ENCODE data around the gene CBX5. TPM values are rescaled to one million over a fixed set of nuclear protein-coding genes. Genes with fewer than 3 reads are reported as not detected.
A peak's percentile ranks its signal among the peaks of the same experiment; 100 is the strongest.
"Not testable (repeated sequence)": the region's sequence is repeated elsewhere in the genome, so short reads cannot be mapped to it uniquely, and the experiment has no call there.

CBX5 gene
- total RNA-seq, 2 experiments from 2014 or later, result 125 to 128 TPM

DNA sequence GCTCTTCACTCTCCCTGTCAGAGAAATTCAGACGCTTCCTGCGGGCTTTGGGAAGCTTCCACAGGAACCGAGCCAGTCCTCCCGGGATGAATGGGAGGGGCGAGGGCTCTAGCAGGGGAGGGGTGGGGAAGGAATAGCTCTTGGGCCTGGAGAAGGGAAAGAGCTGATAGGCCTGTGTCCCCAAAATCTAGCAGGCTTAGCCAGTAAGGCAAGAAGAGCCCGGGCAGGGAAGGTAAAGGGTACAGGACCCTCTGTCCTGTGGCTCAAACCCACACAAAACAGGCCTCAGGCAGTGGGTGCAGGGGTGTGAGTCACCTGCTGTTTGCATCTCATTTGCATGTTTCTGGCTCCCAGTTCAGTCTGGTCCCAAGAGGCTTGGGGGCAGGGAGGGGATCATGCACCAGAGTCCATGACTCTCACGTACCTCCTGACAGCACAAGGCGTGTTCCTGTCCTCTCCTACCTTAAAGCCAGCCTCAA, 82.5 kb downstream of the CBX5 start:
- Mint-ChIP-seq H3K36me3 (ENCODE audit: low read depth) (no peaks in the 10 kb centered on the region), H3K4me1 (ENCODE audit: low read depth) (no peaks in the 10 kb centered on the region), H3K4me3 (no peak overlapping the region), H3K9me3 (no peaks in the 10 kb centered on the region), H3K27me3 (peaks cover 70% of the 10 kb centered on the region), H3K27ac (no peak overlapping the region)
- intact Hi-C loops (cut with micrococcal nuclease), result no loop called here
- no peak for DNase-seq
- ATAC-seq, result no peak
- TF ChIP-seq, protein P1, sequence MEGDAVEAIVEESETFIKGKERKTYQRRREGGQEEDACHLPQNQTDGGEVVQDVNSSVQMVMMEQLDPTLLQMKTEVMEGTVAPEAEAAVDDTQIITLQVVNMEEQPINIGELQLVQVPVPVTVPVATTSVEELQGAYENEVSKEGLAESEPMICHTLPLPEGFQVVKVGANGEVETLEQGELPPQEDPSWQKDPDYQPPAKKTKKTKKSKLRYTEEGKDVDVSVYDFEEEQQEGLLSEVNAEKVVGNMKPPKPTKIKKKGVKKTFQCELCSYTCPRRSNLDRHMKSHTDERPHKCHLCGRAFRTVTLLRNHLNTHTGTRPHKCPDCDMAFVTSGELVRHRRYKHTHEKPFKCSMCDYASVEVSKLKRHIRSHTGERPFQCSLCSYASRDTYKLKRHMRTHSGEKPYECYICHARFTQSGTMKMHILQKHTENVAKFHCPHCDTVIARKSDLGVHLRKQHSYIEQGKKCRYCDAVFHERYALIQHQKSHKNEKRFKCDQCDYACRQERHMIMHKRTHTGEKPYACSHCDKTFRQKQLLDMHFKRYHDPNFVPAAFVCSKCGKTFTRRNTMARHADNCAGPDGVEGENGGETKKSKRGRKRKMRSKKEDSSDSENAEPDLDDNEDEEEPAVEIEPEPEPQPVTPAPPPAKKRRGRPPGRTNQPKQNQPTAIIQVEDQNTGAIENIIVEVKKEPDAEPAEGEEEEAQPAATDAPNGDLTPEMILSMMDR (IDR thresholded peaks at IDR 0.05), result no peak
- CTCF ChIA-PET, result interaction anchor here (1.6 to 9.7 kb wide), 3 partner anchors 10 to 191 kb away, joined by 7 to 140 read pairs (median 10); partner anchors contain the start of gene HOXC5
- POLR2A ChIA-PET, result no interaction called here

DNA sequence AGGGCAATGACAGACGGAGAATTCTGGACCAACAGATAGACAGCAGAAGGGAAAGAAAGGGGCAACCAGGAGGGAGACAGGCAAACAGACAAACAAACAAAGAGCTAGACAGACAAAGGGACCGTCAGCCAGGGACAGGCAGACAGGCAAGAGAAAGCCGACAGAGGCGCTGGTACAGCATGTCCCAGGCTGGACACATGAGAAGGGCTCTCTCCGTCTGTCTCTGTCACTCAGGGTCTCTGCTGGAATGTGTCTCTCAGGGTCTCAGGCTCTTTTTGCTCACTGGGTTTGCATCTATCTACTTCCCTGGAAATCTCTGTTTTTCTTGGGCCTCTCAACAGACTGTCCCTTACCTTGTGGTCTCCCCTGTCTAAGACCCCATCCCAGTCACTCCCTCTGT, 82.9 kb downstream of the CBX5 start:
- ChIA-PET CTCF (interaction anchor here (1.6 to 9.7 kb wide), 3 partner anchors 11 to 191 kb away, joined by 7 to 140 read pairs (median 10); partner anchors contain the start of gene HOXC5), POLR2A (no interaction called here)
- DNase-seq (no peak), ATAC-seq (no peak)
- Mint-ChIP-seq H3K27ac (no peak overlapping the region), H3K4me1 (ENCODE audit: low read depth) (no peaks in the 10 kb centered on the region), H3K27me3 (peaks cover 72% of the 10 kb centered on the region), H3K9me3 (no peaks in the 10 kb centered on the region), H3K36me3 (ENCODE audit: low read depth) (no peaks in the 10 kb centered on the region), H3K4me3 (no peak overlapping the region)
- intact Hi-C loops (cut with micrococcal nuclease), result no loop called here
- TF ChIP-seq, protein P1 (IDR thresholded peaks at IDR 0.05), result no peak

DNA sequence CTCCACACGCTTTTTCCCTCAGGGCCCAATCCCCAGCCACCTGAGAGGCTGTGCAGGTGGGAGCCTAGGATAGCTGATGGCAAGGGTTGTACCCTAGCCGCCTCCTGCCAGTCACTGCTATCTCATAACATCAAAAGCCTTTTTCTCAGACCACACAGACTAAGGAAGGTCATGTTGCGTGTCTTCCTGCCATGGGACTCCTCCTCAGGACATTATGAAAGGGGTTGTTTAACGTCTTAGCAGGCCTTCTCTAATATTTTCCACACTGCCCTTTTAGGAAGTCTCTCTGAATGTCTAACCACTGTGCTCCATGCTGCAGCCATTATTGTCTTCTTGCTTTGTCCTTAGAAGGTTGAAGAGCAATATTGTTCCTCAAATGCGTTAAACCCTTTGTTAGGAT, 83.5 kb downstream of the CBX5 start:
- peaks cover under 1% of the 10 kb centered on the region for H3K4me1 Mint-ChIP-seq (ENCODE audit: low read depth)
- intact Hi-C loops (cut with micrococcal nuclease), result no loop called here
- TF ChIP-seq, protein P1 (IDR thresholded peaks at IDR 0.05), result no peak
- no peaks in the 10 kb centered on the region for H3K9me3 Mint-ChIP-seq
- ATAC-seq (no peak), DNase-seq (no peak)
- H3K27ac Mint-ChIP-seq, result no peak overlapping the region
- peaks cover 69% of the 10 kb centered on the region for H3K27me3 Mint-ChIP-seq
- H3K4me3 Mint-ChIP-seq, result no peak overlapping the region
- ChIA-PET POLR2A (no interaction called here), CTCF (interaction anchor here (0.8 to 9.7 kb wide), 5 partner anchors 11 to 190 kb away, joined by 3 to 140 read pairs (median 10); partner anchors contain the start of genes HOXC5 and HOXC8)
- H3K36me3 Mint-ChIP-seq (ENCODE audit: low read depth), result no peaks in the 10 kb centered on the region

DNA sequence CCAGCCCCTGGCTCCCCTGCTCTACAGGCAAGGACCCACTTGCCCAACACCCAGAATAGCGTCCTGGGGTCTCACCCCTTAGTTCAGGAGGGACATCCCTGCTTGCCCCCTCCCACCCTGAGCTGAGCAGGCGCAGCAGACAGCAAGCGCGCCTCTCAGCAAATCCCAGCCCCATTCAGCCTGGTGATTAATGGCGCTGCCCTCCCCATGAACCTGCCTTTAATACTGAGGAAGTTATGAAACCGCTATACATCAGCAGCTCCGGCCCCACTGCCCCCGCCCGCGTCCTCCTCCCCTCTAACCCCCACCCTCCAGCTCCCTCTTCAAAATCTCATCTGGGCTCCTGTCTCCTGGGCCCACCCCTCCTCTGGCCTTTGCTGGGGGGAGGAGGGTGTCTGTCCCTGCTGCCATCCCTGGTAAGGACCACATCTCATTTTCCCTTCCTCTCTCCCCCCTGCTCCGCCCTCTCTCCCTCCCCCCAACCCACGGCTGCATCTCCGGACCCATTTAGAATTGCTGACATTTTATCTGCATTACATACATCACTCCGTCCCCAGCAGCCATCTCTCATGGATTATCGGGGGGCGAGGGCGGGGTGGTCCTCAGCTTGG, 84.1 kb downstream of the CBX5 start:
- Mint-ChIP-seq H3K36me3 (ENCODE audit: low read depth) (no peaks in the 10 kb centered on the region), H3K27me3 (peaks cover 67% of the 10 kb centered on the region), H3K9me3 (no peaks in the 10 kb centered on the region), H3K27ac (no peak overlapping the region), H3K4me3 (no peak overlapping the region), H3K4me1 (ENCODE audit: low read depth) (peaks cover 2% of the 10 kb centered on the region)
- peak; percentile 32 for ATAC-seq
- ChIA-PET CTCF (interaction anchor here (0.8 to 9.7 kb wide), 5 partner anchors 11 to 189 kb away, joined by 3 to 140 read pairs (median 18); partner anchors contain the start of genes HOXC5 and HOXC8), POLR2A (interaction anchor here (0.7 kb wide), 1 partner anchor 23 kb away, joined by 3 read pairs; no protein-coding TSS in a partner anchor)
- intact Hi-C loops (cut with micrococcal nuclease), result no loop called here
- no peak for DNase-seq
- TF ChIP-seq, protein P1 (IDR thresholded peaks at IDR 0.05), result no peak

DNA sequence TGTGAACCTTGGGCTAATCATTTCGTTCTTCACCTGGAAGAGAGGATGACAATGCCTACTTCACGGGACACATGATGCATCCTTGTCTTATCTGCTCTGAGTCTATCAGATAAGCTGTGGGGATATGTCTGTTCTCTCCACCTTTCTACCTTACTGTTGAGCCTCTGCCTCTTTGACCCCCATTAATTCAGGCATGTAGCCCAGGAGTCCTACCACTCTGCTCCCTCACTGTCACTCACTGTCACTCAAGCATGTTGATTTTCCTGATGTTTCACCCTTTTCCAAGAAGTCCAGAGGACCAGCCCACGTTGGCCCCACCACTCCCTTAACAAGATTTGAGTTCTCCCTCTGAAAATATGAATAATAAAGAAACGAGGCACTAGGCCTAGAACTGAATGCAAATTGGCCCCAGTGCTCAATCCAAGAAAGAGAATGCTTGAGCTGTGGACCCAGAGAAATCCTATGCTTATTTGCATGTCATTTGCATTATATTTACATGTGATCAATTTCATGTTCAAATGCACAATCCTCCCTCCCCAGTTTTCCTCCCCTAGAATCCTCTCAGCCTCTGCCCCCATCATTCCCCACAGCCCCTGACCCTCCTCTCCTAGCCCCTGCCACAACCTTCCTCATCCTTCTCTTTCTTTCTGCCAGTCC, 84.7 kb downstream of the CBX5 start:
- no peak overlapping the region for H3K27ac Mint-ChIP-seq
- H3K36me3 Mint-ChIP-seq (ENCODE audit: low read depth), result no peaks in the 10 kb centered on the region
- H3K4me1 Mint-ChIP-seq (ENCODE audit: low read depth), result peaks cover 2% of the 10 kb centered on the region
- intact Hi-C loops (cut with micrococcal nuclease), result no loop called here
- ChIA-PET POLR2A (interaction anchor here (0.7 kb wide), 1 partner anchor 23 kb away, joined by 3 read pairs; no protein-coding TSS in a partner anchor), CTCF (interaction anchor here (0.8 to 9.7 kb wide), 5 partner anchors 12 to 189 kb away, joined by 3 to 140 read pairs (median 18); partner anchors contain the start of genes HOXC5 and HOXC8)
- ATAC-seq, result no peak
- no peak for DNase-seq
- peaks cover 65% of the 10 kb centered on the region for H3K27me3 Mint-ChIP-seq
- no peak overlapping the region for H3K4me3 Mint-ChIP-seq
- TF ChIP-seq, protein P1 (IDR thresholded peaks at IDR 0.05), result no peak
- H3K9me3 Mint-ChIP-seq, result no peaks in the 10 kb centered on the region

DNA sequence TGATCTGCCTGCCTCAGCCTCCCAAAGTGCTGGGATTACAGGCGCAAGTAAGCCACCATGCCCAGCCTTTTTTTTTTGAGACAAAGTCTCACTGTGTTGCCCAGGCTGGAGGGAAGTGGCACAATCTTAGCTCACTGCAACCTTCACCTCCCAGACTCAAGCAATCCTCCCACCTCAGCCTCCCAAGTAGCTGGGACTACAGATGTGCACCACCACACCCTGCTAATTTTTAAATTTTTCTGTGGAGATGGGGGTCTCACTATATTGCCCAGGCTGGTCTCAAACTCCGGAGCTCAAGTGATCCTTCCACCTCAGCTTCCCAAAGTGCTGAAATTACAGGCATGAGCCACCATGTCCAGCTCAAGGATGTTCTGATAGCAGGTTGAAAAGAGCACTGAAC, 85.3 kb downstream of the CBX5 start:
- DNase-seq; H3K4me1 Mint-ChIP-seq (ENCODE audit: low read depth); POLR2A ChIA-PET; H3K27ac Mint-ChIP-seq; ATAC-seq; H3K36me3 Mint-ChIP-seq (ENCODE audit: low read depth); H3K9me3 Mint-ChIP-seq; H3K4me3 Mint-ChIP-seq: not testable (repeated sequence)
- CTCF ChIA-PET, result interaction anchor here (3.3 to 9.7 kb wide), 3 partner anchors 12 to 188 kb away, joined by 18 to 140 read pairs (median 94); partner anchors contain the start of genes HOXC5 and HOXC8
- intact Hi-C loops (cut with micrococcal nuclease), result loop anchor here (5.0 kb wide), 1 partner anchor 187 kb away; the partner anchor contains the start of gene HOXC8
- H3K27me3 Mint-ChIP-seq, result peaks cover 60% of the 10 kb centered on the region

All from activated CD8-positive, alpha-beta T cell treated with anti-CD3 and anti-CD28 coated beads for 36 hours (primary cell).